AG04450 (cell line): ENCODE results near the gene PRELP. TPM values are rescaled to one million over a fixed set of nuclear protein-coding genes. Genes with fewer than 3 reads are reported as not detected.

Source experiments
- CTCF ChIA-PET: fragments of 300-600, 350-600 bp; formaldehyde crosslinking; extraction: SDS; loops from one replicate; lab custom pipeline; 2022; ENCODE audit warnings: antibody characterized with exemption, inconsistent platforms; lab: Charles Lee
- POLR2A ChIA-PET: fragments of 350-600 bp; formaldehyde crosslinking; extraction: SDS; loops from one replicate; lab custom pipeline; 2021; ENCODE audit warnings: antibody characterized with exemption, inconsistent platforms; lab: Yijun Ruan, JAX
- DNase-seq: peaks from one replicate; pipeline ENCODE4 v3.0.0-alpha.2; 2011; ENCODE audit warnings: low read depth, low spot score
- H3K27ac ChIP-seq: one replicate; pipeline ENCODE4 v1.5.1; 2012; ENCODE audit warnings: low read depth, low read length, control low read depth
- H3K27me3 ChIP-seq: one replicate; pipeline ENCODE4 v1.6.0; 2012; ENCODE audit warnings: low read length; ENCODE audit not compliant: control insufficient read depth, insufficient read depth
- H3K4me3 ChIP-seq: 2 replicates; pipeline ENCODE4 v1.5.1; 2011; ENCODE audit warnings: mild to moderate bottlenecking, low read depth, low read length, control low read depth
- H3K9me3 ChIP-seq: 2 replicates; pipeline ENCODE4 v1.5.1; 2012; ENCODE audit warnings: low read length; ENCODE audit not compliant: control insufficient read depth, insufficient read depth
- polyA minus RNA-seq: library from RNA; depleted of rRNA, polyadenylated mRNA; stranded (reverse); fragments of >200 nt; gene quantifications from 2 replicates; pipeline ENCODE4 v1.2.3, GENCODE V29; 2011; rRNA and poly(A)+ RNA removed
- polyA plus RNA-seq: library from polyadenylated mRNA; depleted of rRNA; stranded (reverse); fragments of >200 nt; gene quantifications from 2 replicates; pipeline ENCODE4 v1.2.3, GENCODE V29; 2011; rRNA removed
- TF ChIP-seq, protein P1 (sequence below): IDR thresholded peaks from 2 replicates; pipeline ENCODE4 v1.5.1; 2011; ENCODE audit warnings: low read depth, low read length, control low read depth, inconsistent platforms

The PRELP gene
- polyA plus RNA-seq: 0.65 and 0.68 TPM in 2 replicates
- polyA minus RNA-seq: 0.35 and 0.37 TPM in 2 replicates

DNA sequence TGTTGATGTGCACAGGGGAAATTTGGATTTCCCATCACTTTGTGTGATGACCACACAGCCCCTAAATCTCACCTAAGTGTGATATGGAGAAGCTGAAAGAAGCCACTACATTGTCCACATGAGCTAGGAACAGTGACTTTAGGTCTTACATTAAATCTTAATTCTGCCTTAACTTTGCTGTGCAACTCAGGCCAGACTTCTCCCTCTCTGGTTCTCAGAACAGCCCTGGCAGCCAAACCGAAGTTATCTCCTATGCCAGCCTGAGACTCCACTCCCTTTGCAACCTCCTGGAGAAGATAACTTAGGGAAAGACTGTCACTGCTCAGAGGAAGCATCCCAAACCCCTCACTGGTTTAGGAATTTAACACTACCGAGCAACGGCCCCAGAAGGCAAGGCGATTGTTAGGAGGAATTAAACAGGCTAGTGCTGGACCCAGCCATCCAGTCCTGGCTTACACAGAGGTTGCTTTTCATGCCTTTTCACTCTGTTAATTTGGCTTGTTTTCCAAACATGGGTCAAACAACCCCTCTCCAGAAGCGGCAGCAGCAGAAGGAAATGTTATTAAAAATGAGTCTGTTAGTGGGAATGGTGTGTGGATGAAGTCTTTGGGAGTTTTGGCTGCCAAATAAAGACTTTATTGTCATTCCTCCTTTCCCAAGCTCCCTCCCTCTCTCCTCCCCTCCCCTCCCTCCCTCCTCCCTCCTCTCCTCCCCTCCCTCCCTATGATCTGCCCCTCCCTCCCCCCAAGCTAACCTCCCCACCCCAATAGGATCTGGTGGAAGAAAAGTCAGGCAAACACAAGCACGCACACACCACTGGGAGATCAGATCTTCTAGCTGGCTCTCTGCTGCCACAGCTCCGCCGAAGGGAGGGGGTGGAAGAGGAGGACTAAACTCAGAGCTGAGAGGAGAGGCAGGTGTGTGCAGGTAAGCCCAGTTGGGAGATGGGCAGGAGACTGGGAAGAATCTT is at the start of gene PRELP:
PRELP (plus strand) TSS at position 795 of the 970 bp plus-strand sequence. CDS start 7,379 bp downstream, outside the sequence.
- Histone ChIP-seq H3K4me3 (0 out of 2 replicates have a peak within 1 kb of the TSS, but pooled peaks have one; percentile 10), H3K27me3 (peaks cover 7% of the 10 kb centered on the region), H3K27ac (no peak within 1 kb of the TSS), H3K9me3 (no peaks in the 10 kb centered on the region)
- TF ChIP-seq, protein P1, sequence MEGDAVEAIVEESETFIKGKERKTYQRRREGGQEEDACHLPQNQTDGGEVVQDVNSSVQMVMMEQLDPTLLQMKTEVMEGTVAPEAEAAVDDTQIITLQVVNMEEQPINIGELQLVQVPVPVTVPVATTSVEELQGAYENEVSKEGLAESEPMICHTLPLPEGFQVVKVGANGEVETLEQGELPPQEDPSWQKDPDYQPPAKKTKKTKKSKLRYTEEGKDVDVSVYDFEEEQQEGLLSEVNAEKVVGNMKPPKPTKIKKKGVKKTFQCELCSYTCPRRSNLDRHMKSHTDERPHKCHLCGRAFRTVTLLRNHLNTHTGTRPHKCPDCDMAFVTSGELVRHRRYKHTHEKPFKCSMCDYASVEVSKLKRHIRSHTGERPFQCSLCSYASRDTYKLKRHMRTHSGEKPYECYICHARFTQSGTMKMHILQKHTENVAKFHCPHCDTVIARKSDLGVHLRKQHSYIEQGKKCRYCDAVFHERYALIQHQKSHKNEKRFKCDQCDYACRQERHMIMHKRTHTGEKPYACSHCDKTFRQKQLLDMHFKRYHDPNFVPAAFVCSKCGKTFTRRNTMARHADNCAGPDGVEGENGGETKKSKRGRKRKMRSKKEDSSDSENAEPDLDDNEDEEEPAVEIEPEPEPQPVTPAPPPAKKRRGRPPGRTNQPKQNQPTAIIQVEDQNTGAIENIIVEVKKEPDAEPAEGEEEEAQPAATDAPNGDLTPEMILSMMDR: peak; percentile 9; the same call in 1 of the 2 replicates
- ChIA-PET POLR2A (no interaction called here), CTCF (interaction anchor here (0.7 to 2.0 kb wide), 9 partner anchors 9 to 136 kb away, joined by 3 to 9 read pairs (median 6); no protein-coding TSS in a partner anchor)
- DNase-seq: no peak

DNA sequence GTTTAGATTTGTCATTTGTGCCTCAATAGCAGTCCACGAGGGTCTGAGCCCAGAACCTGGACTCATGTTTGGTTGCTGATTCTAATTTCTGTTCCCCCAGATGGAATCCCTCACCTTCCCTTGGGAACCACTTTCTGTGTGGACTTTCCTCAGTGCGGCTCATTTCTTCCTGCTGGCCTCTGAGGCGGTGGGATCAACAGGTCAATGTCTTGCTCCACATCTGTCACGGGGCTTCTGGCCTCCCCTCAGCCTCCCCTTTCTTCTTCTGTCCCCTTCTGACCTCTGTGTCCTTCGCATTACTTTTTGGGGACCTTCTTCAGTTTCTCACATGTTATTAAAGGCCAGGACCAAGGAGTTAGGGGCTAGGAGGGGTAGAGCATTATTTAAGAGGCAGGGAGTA is 49.2 kb upstream of the PRELP start:
- H3K27me3 ChIP-seq: peaks cover 60% of the 10 kb centered on the region
- ChIA-PET CTCF (interaction anchor here (0.7 kb wide), 1 partner anchor 88 kb away, joined by 3 read pairs; no protein-coding TSS in a partner anchor), POLR2A (interaction anchor here (1.2 kb wide), 1 partner anchor 53 kb away, joined by 6 read pairs; no protein-coding TSS in a partner anchor)
- no peak for DNase-seq
- H3K4me3 ChIP-seq: no peak overlapping the region
- peak overlapping the region; percentile 68 for H3K27ac ChIP-seq
- H3K9me3 ChIP-seq: no peaks in the 10 kb centered on the region
- TF ChIP-seq, protein P1: no peak

DNA sequence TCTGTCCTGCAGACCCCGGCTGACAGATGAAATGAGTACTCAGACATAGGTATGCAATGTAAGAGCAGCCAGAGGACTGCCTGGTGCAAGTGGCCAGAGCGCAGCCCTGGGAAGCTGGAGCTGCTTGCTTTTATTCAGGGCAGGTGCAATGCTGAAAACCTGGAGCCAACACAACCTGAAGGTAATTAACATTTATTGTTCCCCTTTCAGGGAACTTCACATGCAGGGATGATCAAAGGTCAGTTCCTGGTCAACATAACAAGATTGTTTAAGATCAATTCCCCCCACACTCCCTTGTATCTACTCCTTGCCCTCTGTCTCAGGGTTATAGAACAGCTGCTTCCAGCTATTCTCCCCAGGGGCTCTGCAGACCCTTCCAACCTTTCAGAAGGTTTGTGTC is 48.7 kb upstream of the PRELP start:
- Histone ChIP-seq H3K4me3 (no peak overlapping the region), H3K27ac (no peak overlapping the region), H3K9me3 (no peaks in the 10 kb centered on the region), H3K27me3 (peaks cover 56% of the 10 kb centered on the region)
- ChIA-PET POLR2A (no interaction called here), CTCF (no interaction called here)
- TF ChIP-seq, protein P1: no peak
- DNase-seq: no peak

DNA sequence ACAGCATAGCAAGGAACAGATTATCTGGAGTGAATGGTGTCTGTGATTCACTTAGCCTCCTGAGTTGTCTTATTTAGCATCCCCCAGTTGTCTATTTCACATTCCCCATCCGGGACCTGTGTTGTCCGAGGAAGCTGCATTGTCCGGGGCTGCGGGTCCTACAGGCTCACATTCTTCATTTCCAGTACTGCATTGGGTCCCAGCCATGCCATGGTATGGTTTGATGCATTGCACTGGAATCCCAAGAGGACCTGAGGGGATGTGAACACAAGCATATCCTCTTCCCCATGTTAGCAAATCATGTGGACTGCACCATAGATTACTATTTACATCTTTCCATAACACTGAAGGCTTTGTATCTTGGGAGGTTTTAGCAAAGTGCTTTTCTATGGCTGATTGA is 48.2 kb upstream of the PRELP start:
- Histone ChIP-seq H3K9me3 (no peaks in the 10 kb centered on the region), H3K4me3 (no peak overlapping the region), H3K27me3 (peaks cover 55% of the 10 kb centered on the region), H3K27ac (no peak overlapping the region)
- TF ChIP-seq, protein P1: no peak
- ChIA-PET POLR2A (no interaction called here), CTCF (no interaction called here)
- DNase-seq: no peak
